ENCODE measurements around the gene TNPO2.

TNPO2 gene

GRCh38 chr19:12754465-12755196, 30.9 kb upstream of the TNPO2 start:
- no peak for DNase-seq

DNA sequence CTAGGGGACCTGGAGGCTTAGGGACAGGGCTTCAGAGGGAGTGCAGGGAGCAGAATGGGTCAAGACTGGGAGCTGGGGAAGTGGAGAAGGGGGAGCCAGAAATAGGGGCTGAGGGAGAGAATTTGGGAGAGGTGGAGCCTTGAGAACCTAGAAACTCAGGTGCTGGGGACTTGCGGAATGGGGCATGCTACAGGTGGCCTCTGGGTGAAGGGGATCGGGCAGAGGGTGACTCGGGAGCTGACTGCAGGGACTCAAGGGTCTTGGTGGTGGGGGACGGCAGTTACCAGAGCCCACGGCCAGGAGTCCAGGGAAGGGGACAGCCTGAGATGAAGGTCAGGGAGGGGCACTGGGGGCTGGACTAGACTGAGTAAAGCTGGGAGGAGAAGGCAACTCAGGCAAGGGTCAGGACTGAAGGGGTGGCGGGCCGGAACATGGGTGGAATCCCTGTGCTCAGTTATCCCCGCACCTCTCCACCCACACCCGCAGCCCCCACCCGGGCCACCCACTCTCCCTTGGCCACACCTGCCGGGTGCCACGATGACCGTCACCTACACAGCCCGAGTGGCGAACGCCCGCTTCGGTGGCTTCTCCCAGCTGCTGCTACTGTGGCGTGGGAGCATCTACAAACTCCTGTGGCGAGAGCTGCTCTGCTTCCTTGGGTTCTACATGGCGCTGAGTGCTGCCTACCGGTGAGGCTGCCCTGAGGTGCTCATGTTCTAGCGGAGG, 28.5 kb upstream of the TNPO2 start:
- H3K4me1 ChIP-seq: no peaks in the 10 kb centered on the region
- no peak overlapping the region for H3K4me3 ChIP-seq (ENCODE audit: low read depth, low read length)
- no peaks in the 10 kb centered on the region for H3K9me3 ChIP-seq
- peaks cover 6% of the 10 kb centered on the region for H3K36me3 ChIP-seq
- H3K27me3 ChIP-seq: peaks cover 58% of the 10 kb centered on the region
- no peak for DNase-seq
- TF ChIP-seq, protein P1, sequence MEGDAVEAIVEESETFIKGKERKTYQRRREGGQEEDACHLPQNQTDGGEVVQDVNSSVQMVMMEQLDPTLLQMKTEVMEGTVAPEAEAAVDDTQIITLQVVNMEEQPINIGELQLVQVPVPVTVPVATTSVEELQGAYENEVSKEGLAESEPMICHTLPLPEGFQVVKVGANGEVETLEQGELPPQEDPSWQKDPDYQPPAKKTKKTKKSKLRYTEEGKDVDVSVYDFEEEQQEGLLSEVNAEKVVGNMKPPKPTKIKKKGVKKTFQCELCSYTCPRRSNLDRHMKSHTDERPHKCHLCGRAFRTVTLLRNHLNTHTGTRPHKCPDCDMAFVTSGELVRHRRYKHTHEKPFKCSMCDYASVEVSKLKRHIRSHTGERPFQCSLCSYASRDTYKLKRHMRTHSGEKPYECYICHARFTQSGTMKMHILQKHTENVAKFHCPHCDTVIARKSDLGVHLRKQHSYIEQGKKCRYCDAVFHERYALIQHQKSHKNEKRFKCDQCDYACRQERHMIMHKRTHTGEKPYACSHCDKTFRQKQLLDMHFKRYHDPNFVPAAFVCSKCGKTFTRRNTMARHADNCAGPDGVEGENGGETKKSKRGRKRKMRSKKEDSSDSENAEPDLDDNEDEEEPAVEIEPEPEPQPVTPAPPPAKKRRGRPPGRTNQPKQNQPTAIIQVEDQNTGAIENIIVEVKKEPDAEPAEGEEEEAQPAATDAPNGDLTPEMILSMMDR (IDR thresholded peaks at IDR 0.05; ENCODE audit: low read depth, low read length): no peak

More at GRCh38 chr19:12754465-12755196, 30.9 kb upstream of the TNPO2 start:
- H3K36me3 ChIP-seq: no peaks in the 10 kb centered on the region
- H3K27me3 ChIP-seq: peaks cover 55% of the 10 kb centered on the region
- TF ChIP-seq, protein P1 (IDR thresholded peaks at IDR 0.05; ENCODE audit: low read depth, low read length): no peak
- no peaks in the 10 kb centered on the region for H3K4me1 ChIP-seq
- no peak overlapping the region for H3K4me3 ChIP-seq (ENCODE audit: low read depth, low read length)
- H3K9me3 ChIP-seq: no peaks in the 10 kb centered on the region

- peaks cover 6% of the 10 kb centered on the region for H3K36me3 ChIP-seq
- no peak within 1 kb of the TSS for H3K4me3 ChIP-seq (ENCODE audit: low read depth, low read length)
These were observed 27.9 kb upstream of the TNPO2 start, which contains the start of gene BEST2 for GRCh38 chr19:12751635-12752034. Gene BEST2, plus strand, starts transcription at chr19:12751791. Its CDS starts 802 bp downstream, at chr19:12752593.

DNA sequence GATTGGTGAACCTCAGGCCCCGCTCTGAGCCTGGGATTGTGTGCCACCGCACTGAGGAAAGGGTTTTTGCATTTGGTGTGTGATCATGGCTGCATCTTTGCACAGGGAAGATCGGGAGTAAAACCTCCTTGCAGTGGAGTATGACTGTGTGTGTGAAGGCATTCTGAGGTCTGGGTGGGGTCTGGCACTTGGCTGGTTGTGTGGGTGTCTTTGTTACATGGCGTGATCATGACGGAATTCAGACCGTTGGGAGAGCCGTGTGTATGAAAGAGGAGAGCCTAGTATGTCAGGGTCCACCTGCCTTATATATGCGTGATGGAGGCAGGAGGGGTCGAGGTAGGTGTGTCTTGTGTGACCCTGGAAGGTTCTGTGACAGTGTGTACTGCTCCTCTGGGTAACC, 27.1 kb upstream of the TNPO2 start:
- no peak for DNase-seq
- Histone ChIP-seq H3K4me3 (ENCODE audit: low read depth, low read length) (no peak overlapping the region), H3K9me3 (no peaks in the 10 kb centered on the region), H3K27me3 (peaks cover 58% of the 10 kb centered on the region), H3K4me1 (no peaks in the 10 kb centered on the region), H3K36me3 (peaks cover 13% of the 10 kb centered on the region)
- TF ChIP-seq, protein P1 (IDR thresholded peaks at IDR 0.05; ENCODE audit: low read depth, low read length): no peak

More at GRCh38 chr19:12751635-12752034, 27.9 kb upstream of the TNPO2 start, which contains the start of gene BEST2:
- H3K27me3 ChIP-seq: peaks cover 58% of the 10 kb centered on the region
- H3K9me3 ChIP-seq: no peaks in the 10 kb centered on the region
- no peak for DNase-seq
- no peaks in the 10 kb centered on the region for H3K4me1 ChIP-seq
- TF ChIP-seq, protein P1 (IDR thresholded peaks at IDR 0.05; ENCODE audit: low read depth, low read length): no peak

GRCh38 chr19:12749938-12750521, 26.3 kb upstream of the TNPO2 start:
- no peak for DNase-seq
- TF ChIP-seq, protein P1 (IDR thresholded peaks at IDR 0.05; ENCODE audit: low read depth, low read length): no peak
- H3K27me3 ChIP-seq: peaks cover 53% of the 10 kb centered on the region
- H3K36me3 ChIP-seq: peaks cover 20% of the 10 kb centered on the region
- H3K9me3 ChIP-seq: no peaks in the 10 kb centered on the region
- H3K4me1 ChIP-seq: no peaks in the 10 kb centered on the region
- no peak overlapping the region for H3K4me3 ChIP-seq (ENCODE audit: low read depth, low read length)
